ENCODE data around the gene RPS18. TPM values are rescaled to one million over a fixed set of nuclear protein-coding genes. Genes with fewer than 3 reads are reported as not detected.

RPS18 gene
- total and polyA plus RNA-seq, 9 of the 15 experiments (the other 6 are each of a cell fraction or from before 2014, with no cell fraction given): 5,023 to 17,516 (median 8,131) TPM

DNA sequence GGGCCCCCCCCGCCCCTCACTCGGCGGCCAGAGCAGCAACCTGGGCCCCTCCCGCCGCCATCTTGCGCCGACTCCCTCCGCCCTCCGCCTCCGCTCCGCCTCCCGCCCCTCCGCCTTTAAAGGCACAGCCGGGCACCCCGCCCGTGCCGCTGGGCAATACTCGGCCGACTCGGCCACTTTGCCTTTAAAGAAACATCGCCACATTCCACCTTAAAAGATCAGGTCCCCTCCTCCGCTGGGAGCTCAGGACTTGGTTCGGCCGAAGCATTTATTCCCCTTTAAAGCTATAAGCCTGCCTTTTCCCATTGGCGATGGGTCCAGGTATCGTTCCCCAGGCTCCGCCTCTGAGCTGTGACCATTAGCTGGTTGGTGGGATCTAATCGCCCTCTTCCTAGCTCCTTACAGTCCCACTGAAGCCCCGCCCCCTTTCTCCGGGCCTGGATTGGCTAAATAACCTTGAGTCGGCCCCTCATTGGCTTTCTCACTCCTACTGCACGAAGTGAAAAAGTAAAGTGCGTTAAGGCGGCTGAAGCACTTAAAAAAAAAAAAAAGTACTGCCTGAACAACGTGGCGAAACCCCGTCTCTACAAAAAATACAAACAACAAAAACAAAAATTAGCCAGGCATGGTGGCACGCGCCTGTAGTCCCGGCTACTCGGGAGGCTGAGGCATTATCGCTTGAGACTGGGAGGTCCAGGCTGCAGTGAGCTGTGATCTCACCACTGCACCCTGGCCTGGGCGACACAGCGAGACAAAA, 46.0 kb downstream of the RPS18 start, which contains the start of gene ZBTB22 (continued):
- TF ChIP-seq ZNF764 (CRISPR knock-in tag; IDR thresholded peaks at IDR 0.05; ENCODE audit: low read depth): no peak
- peak; percentile 49; the same call in 1 of the 2 replicates for TF ChIP-seq RB1 (IDR thresholded peaks at IDR 0.05; ENCODE audit: low read depth)
- TF ChIP-seq, protein P1, sequence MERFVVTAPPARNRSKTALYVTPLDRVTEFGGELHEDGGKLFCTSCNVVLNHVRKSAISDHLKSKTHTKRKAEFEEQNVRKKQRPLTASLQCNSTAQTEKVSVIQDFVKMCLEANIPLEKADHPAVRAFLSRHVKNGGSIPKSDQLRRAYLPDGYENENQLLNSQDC (CRISPR knock-in tag; IDR thresholded peaks at IDR 0.05): no peak
- TF ChIP-seq, protein P2, sequence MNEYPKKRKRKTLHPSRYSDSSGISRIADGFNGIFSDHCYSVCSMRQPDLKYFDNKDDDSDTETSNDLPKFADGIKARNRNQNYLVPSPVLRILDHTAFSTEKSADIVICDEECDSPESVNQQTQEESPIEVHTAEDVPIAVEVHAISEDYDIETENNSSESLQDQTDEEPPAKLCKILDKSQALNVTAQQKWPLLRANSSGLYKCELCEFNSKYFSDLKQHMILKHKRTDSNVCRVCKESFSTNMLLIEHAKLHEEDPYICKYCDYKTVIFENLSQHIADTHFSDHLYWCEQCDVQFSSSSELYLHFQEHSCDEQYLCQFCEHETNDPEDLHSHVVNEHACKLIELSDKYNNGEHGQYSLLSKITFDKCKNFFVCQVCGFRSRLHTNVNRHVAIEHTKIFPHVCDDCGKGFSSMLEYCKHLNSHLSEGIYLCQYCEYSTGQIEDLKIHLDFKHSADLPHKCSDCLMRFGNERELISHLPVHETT (CRISPR knock-in tag; conservative IDR thresholded peaks at IDR 0.05 in 1 of 2, IDR thresholded peaks at IDR 0.05 in 1 of 2): no peak; a peak in 1 of 4 replicates
- TF ChIP-seq, protein P3, sequence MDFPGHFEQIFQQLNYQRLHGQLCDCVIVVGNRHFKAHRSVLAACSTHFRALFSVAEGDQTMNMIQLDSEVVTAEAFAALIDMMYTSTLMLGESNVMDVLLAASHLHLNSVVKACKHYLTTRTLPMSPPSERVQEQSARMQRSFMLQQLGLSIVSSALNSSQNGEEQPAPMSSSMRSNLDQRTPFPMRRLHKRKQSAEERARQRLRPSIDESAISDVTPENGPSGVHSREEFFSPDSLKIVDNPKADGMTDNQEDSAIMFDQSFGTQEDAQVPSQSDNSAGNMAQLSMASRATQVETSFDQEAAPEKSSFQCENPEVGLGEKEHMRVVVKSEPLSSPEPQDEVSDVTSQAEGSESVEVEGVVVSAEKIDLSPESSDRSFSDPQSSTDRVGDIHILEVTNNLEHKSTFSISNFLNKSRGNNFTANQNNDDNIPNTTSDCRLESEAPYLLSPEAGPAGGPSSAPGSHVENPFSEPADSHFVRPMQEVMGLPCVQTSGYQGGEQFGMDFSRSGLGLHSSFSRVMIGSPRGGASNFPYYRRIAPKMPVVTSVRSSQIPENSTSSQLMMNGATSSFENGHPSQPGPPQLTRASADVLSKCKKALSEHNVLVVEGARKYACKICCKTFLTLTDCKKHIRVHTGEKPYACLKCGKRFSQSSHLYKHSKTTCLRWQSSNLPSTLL (IDR thresholded peaks at IDR 0.05): peak; percentile 54; the same call in 1 of the 2 replicates
- TF ChIP-seq, protein P4, sequence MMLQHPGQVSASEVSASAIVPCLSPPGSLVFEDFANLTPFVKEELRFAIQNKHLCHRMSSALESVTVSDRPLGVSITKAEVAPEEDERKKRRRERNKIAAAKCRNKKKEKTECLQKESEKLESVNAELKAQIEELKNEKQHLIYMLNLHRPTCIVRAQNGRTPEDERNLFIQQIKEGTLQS (IDR thresholded peaks at IDR 0.05): no peak
- TF ChIP-seq, protein P4 (CRISPR knock-in tag; conservative IDR thresholded peaks at IDR 0.05): peak; percentile 74
- no peak for TF ChIP-seq PRMT5 (CRISPR knock-in tag; IDR thresholded peaks at IDR 0.05)
- no peak for TF ChIP-seq ZNF561 (CRISPR knock-in tag; conservative IDR thresholded peaks at IDR 0.05)
- TF ChIP-seq PHF20 (IDR thresholded peaks at IDR 0.05; ENCODE audit: partially characterized antibody): no peak
- TF ChIP-seq GATAD2A (IDR thresholded peaks at IDR 0.05): no peak
- TF ChIP-seq FOXK2 (conservative IDR thresholded peaks at IDR 0.05 in 1 of 2, IDR thresholded peaks at IDR 0.05 in 1 of 2; ENCODE audit: low read depth in 2 of 2): peak; percentile 37 to 55; a peak in 3 of 4 replicates
- no peak for TF ChIP-seq LCOR (CRISPR knock-in tag; IDR thresholded peaks at IDR 0.05)
- TF ChIP-seq ETV5 (CRISPR knock-in tag; IDR thresholded peaks at IDR 0.05; ENCODE audit: low read depth): no peak
- peak; percentile 57; the same call in 1 of the 2 replicates for TF ChIP-seq SOX6 (IDR thresholded peaks at IDR 0.05)
- TF ChIP-seq ATF1 (CRISPR knock-in tag; IDR thresholded peaks at IDR 0.05): no peak
- TF ChIP-seq ATF1 (tag; IDR thresholded peaks at IDR 0.05): peak; percentile 67
- TF ChIP-seq XRCC4 (IDR thresholded peaks at IDR 0.05; ENCODE audit: extremely low read depth, insufficient read depth, insufficient read length): no peak
- TF ChIP-seq ZSCAN32 (CRISPR knock-in tag; IDR thresholded peaks at IDR 0.05): no peak
- TF ChIP-seq PTTG1 (tag; IDR thresholded peaks at IDR 0.05; ENCODE audit: low read depth): no peak
- TF ChIP-seq PHTF2 (CRISPR knock-in tag; IDR thresholded peaks at IDR 0.05): no peak
- TF ChIP-seq, protein P5, sequence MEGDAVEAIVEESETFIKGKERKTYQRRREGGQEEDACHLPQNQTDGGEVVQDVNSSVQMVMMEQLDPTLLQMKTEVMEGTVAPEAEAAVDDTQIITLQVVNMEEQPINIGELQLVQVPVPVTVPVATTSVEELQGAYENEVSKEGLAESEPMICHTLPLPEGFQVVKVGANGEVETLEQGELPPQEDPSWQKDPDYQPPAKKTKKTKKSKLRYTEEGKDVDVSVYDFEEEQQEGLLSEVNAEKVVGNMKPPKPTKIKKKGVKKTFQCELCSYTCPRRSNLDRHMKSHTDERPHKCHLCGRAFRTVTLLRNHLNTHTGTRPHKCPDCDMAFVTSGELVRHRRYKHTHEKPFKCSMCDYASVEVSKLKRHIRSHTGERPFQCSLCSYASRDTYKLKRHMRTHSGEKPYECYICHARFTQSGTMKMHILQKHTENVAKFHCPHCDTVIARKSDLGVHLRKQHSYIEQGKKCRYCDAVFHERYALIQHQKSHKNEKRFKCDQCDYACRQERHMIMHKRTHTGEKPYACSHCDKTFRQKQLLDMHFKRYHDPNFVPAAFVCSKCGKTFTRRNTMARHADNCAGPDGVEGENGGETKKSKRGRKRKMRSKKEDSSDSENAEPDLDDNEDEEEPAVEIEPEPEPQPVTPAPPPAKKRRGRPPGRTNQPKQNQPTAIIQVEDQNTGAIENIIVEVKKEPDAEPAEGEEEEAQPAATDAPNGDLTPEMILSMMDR (IDR thresholded peaks at IDR 0.05 in 2 of 3, conservative IDR thresholded peaks at IDR 0.05 in 1 of 3; ENCODE audit: insufficient read depth in 2 of 3, low read depth in 1 of 3, low read length in 3 of 3): peak in 1 of 3 experiments; percentile 17; a peak in 1 of 6 replicates
- TF ChIP-seq NFYB (IDR thresholded peaks at IDR 0.05; ENCODE audit: extremely low read depth, insufficient read length): peak; percentile 78

All from K562 (cell line).